ENCODE data around the gene GIMAP1. TPM values are rescaled to one million over a fixed set of nuclear protein-coding genes. Genes with fewer than 3 reads are reported as not detected.

GIMAP1 gene
- polyA plus RNA-seq, 1 donor from 2014 or later = not detected

GRCh38 chr7:150685219-150686029 lies 31.0 kb upstream of the GIMAP1 start, which contains the start of gene GIMAP2:
Gene GIMAP2, plus strand, starts transcription at chr7:150685706. Its CDS starts 1,354 bp downstream, at chr7:150687060.
- TF ChIP-seq SMC3 (conservative IDR thresholded peaks at IDR 0.05; ENCODE audit: poor library complexity) (no peak), MXI1 (conservative IDR thresholded peaks at IDR 0.05; ENCODE audit: poor library complexity, severe bottlenecking) (no peak), CTCF (IDR thresholded peaks at IDR 0.05; ENCODE audit: poor library complexity, severe bottlenecking) (no peak), REST (IDR thresholded peaks at IDR 0.05; ENCODE audit: borderline replicate concordance) (no peak), RAD21 (conservative IDR thresholded peaks at IDR 0.05) (no peak), EZH2 (IDR thresholded peaks at IDR 0.05; ENCODE audit: borderline replicate concordance, insufficient read depth, low read length, poor library complexity, severe bottlenecking) (no peak), POLR2AphosphoS5 (IDR thresholded peaks at IDR 0.05) (no peak), TAF1 (IDR thresholded peaks at IDR 0.05; ENCODE audit: low read depth) (no peak), EP300 (conservative IDR thresholded peaks at IDR 0.05; ENCODE audit: poor library complexity, severe bottlenecking) (no peak)
- peaks cover 2% of the 10 kb centered on the region for H3K9me3 ChIP-seq (ENCODE audit: low read length)
- no peak within 1 kb of the TSS for H2AFZ ChIP-seq (ENCODE audit: low read depth, low read length)
- H3K4me2 ChIP-seq (ENCODE audit: low read length) = no peak within 1 kb of the TSS
- H3K9me2 ChIP-seq (ENCODE audit: insufficient read depth, low read length) = no peaks in the 10 kb centered on the region
- H3F3A ChIP-seq (ENCODE audit: insufficient read depth, low read length, poor library complexity, severe bottlenecking) = no peaks in the 10 kb centered on the region
- H4K20me1 ChIP-seq (ENCODE audit: insufficient read depth) = no peaks in the 10 kb centered on the region
- no peaks in the 10 kb centered on the region for H3K27me3 ChIP-seq (ENCODE audit: insufficient read depth, low read depth, low read length)
- H3K79me2 ChIP-seq (replicated peaks; ENCODE audit: insufficient read depth, low read length) = no peaks in the 10 kb centered on the region
- no peak within 1 kb of the TSS for H3K27ac ChIP-seq (ENCODE audit: low read length)
- H3K4me3 ChIP-seq (ENCODE audit: low read length) = no peak within 1 kb of the TSS
- H3K36me3 ChIP-seq (ENCODE audit: insufficient read depth, low read length) = no peaks in the 10 kb centered on the region
- H3K9ac ChIP-seq (ENCODE audit: low read length) = no peak within 1 kb of the TSS

DNA sequence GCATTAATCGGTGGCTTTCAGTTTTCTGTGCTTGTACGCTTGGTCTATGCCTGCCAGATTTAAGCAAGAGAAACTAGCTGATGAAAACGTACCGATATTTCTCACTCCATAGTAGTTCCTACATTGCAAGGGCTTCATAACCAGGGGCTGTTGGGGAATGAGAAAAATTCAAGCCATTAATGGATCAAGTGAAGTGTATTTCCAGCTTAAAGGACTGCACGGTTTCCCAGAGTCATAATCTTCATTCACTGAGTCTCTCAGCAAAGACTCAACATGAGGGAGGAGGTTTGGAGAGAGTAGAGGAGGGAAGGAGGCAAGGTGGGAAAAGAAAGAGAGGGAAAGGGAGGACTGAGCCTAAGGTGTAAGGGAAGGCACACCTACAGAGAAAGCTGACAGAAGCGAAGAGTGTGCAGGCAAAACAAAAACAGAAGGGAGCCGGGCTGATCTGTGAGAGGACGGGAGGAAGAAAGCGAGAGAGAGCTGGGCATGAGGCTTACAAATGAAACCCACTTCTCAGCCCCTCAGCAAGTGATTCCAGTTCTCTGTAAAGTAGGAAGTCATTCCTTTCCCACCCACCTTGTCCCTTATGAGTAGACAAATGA lies 30.3 kb upstream of the GIMAP1 start:
- no peak overlapping the region for H3K9ac ChIP-seq (ENCODE audit: low read length)
- TF ChIP-seq TAF1 (IDR thresholded peaks at IDR 0.05; ENCODE audit: low read depth) = no peak
- no peaks in the 10 kb centered on the region for H4K20me1 ChIP-seq (ENCODE audit: insufficient read depth)
- no peak overlapping the region for H3K27ac ChIP-seq (ENCODE audit: low read length)
- no peak overlapping the region for H2AFZ ChIP-seq (ENCODE audit: low read depth, low read length)
- H3K4me2 ChIP-seq (ENCODE audit: low read length) = no peak overlapping the region
- H3F3A ChIP-seq (ENCODE audit: insufficient read depth, low read length, poor library complexity, severe bottlenecking) = no peaks in the 10 kb centered on the region
- H3K9me2 ChIP-seq (ENCODE audit: insufficient read depth, low read length) = no peaks in the 10 kb centered on the region
- H3K4me3 ChIP-seq (ENCODE audit: low read length) = no peak overlapping the region
- no peaks in the 10 kb centered on the region for H3K36me3 ChIP-seq (ENCODE audit: insufficient read depth, low read length)
- no peaks in the 10 kb centered on the region for H3K27me3 ChIP-seq (ENCODE audit: insufficient read depth, low read depth, low read length)
- no peaks in the 10 kb centered on the region for H3K79me2 ChIP-seq (replicated peaks; ENCODE audit: insufficient read depth, low read length)
- peaks cover 2% of the 10 kb centered on the region for H3K9me3 ChIP-seq (ENCODE audit: low read length)
